HepG2 (cell line): ENCODE measurements around the gene MYO10. TPM values are rescaled to one million over a fixed set of nuclear protein-coding genes. Genes with fewer than 3 reads are reported as not detected.

ENCODE experiments used
- ATAC-seq: fragments of 200-7000 bp; cut with Tn5 transposase; 3 replicates; pipeline ENCODE4 v1.9.1; 2020; ENCODE audit warnings: mild to moderate bottlenecking, moderate library complexity
- Bru-seq: library from RNA; stranded (reverse); fragments of 400-500 nt; gene quantifications from one replicate; lab custom pipeline; 2021; lab: Mats Ljungman, UMichigan
- BruChase-seq, 2 experiments: library from RNA; stranded (reverse); fragments of 400-500 nt; gene quantifications; one replicate each; lab custom pipeline; 2021; lab: Mats Ljungman, UMichigan
- BruUV-seq: library from RNA; stranded (reverse); fragments of 400-500 nt; replicated peaks from 2 replicates; lab custom pipeline; 2021; lab: Mats Ljungman, UMichigan
- CTCF ChIA-PET: fragments of 300-600 bp; formaldehyde crosslinking; extraction: SDS; loops from one replicate; lab custom pipeline; 2021; ENCODE audit warnings: low total read pairs, inconsistent platforms, low intra/inter-chr PET ratio; lab: Yijun Ruan, JAX
- POLR2A ChIA-PET: fragments of 350-600 bp; sonication (Branson Sonifier 250); formaldehyde crosslinking; loops from one replicate; lab custom pipeline; 2020; ENCODE audit warnings: antibody characterized with exemption, inconsistent platforms; lab: Yijun Ruan, JAX
- DNase-seq: peaks from one replicate; pipeline ENCODE4 v3.0.0-alpha.2; 2015; ENCODE audit warnings: low spot score
- FAIRE-seq: peaks from 3 replicates; lab custom pipeline; 2011; peaks lifted over from hg19 to GRCh38; lab: Jason Lieb, UNC
- H2AFZ ChIP-seq: one replicate; pipeline ENCODE4 v1.6.1; 2011; ENCODE audit warnings: low read length, inconsistent platforms
- H3K27ac ChIP-seq: fragments of 300-600 bp; 3 replicates; pipeline ENCODE4 v1.8.0; 2011; ENCODE audit warnings: mixed run types, mild to moderate bottlenecking, mixed read lengths, low read length, inconsistent platforms; ENCODE audit not compliant: insufficient read depth; ENCODE audit errors: extremely low read length
- H3K27me3 ChIP-seq, 2 experiments: fragments of 200-600 bp in 1 of 2; 2 replicates in 1 of 2; 3 replicates in 1 of 2; pipeline versions ENCODE4 v1.6.0 to v1.8.0; 2011; ENCODE audit warnings: low read length in 2 of 2, mild to moderate bottlenecking in 2 of 2, moderate library complexity in 2 of 2, inconsistent platforms in 1 of 2; ENCODE audit not compliant: insufficient read depth in 2 of 2, control insufficient read depth in 1 of 2
- H3K36me3 ChIP-seq, 2 experiments: fragments of 200-600 bp in 1 of 2; replicated peaks in 1 of 2; 2 replicates in 1 of 2; 3 replicates in 1 of 2; pipeline versions ENCODE4 v1.5.1 to v1.8.0; 2011; ENCODE audit warnings: low read length in 2 of 2, inconsistent platforms in 1 of 2; ENCODE audit not compliant: insufficient read depth in 2 of 2, control insufficient read depth in 1 of 2
- H3K4me1 ChIP-seq: 2 replicates; pipeline ENCODE4 v1.5.1; 2012; ENCODE audit warnings: low read length, inconsistent platforms; ENCODE audit not compliant: insufficient read depth
- H3K4me2 ChIP-seq: 2 replicates; pipeline ENCODE4 v1.6.0; 2011; ENCODE audit warnings: low read depth, low read length, inconsistent platforms
- H3K4me3 ChIP-seq, 3 experiments: fragments of 200-600 bp in 1 of 3; sonication (generic), shearing (Covaris generic) in 1 of 3; replicated peaks in 1 of 3; 2 replicates each; pipeline ENCODE4 v1.5.1; 2011 to 2016; ENCODE audit warnings: low read length in 3 of 3, inconsistent platforms in 2 of 3, low read depth in 2 of 3, mild to moderate bottlenecking in 2 of 3, control low read depth in 1 of 3, mixed read lengths in 1 of 3; ENCODE audit not compliant: insufficient read depth in 1 of 3
- H3K79me2 ChIP-seq: one replicate; pipeline ENCODE4 v1.6.1; 2011; ENCODE audit warnings: low read length, inconsistent platforms; ENCODE audit not compliant: insufficient read depth
- H3K9ac ChIP-seq: 2 replicates; pipeline ENCODE4 v1.6.0; 2011; ENCODE audit warnings: mild to moderate bottlenecking, low read depth, low read length, inconsistent platforms; ENCODE audit not compliant: insufficient read depth
- H3K9me3 ChIP-seq: 2 replicates; pipeline ENCODE4 v1.5.1; 2012; ENCODE audit warnings: mild to moderate bottlenecking, low read length
- H4K20me1 ChIP-seq: 2 replicates; pipeline ENCODE4 v1.6.0; 2011; ENCODE audit warnings: inconsistent platforms, mild to moderate bottlenecking, low read length, moderate library complexity; ENCODE audit not compliant: insufficient read depth
- DMAP1 ChIP-seq: IDR thresholded peaks from 2 replicates; pipeline ENCODE4 v1.6.1; 2016
- KDM5B ChIP-seq: sonication (generic); formaldehyde crosslinking; IDR thresholded peaks from 2 replicates; pipeline ENCODE4 v1.4.0; 2020; ENCODE audit warnings: missing genetic modification reagents, mild to moderate bottlenecking, borderline replicate concordance
- MAZ ChIP-seq, 2 experiments: sonication (generic) in 1 of 2; formaldehyde crosslinking in 1 of 2; IDR thresholded peaks; 2 replicates each; pipeline versions ENCODE4 v1.5.0 to v1.6.1; 2012 to 2020; ENCODE audit warnings: low read depth in 2 of 2, mild to moderate bottlenecking in 2 of 2, borderline replicate concordance in 1 of 2, improper control_type of control experiment in 1 of 2, low read length in 1 of 2, missing genetic modification reagents in 1 of 2, moderate library complexity in 1 of 2
- NFYB ChIP-seq: sonication (generic); formaldehyde crosslinking; IDR thresholded peaks from 2 replicates; pipeline ENCODE4 v1.4.0; 2020; ENCODE audit warnings: missing genetic modification reagents
- NR2F2 ChIP-seq: IDR thresholded peaks from 2 replicates; pipeline ENCODE4 v1.6.1; 2012; ENCODE audit warnings: low read depth, inconsistent platforms, borderline replicate concordance
- PHF8 ChIP-seq: sonication (generic); formaldehyde crosslinking; IDR thresholded peaks from 2 replicates; pipeline ENCODE4 v1.5.0; 2020; ENCODE audit warnings: missing genetic modification reagents
- ZMYM3 ChIP-seq: sonication (generic); formaldehyde crosslinking; IDR thresholded peaks from 2 replicates; pipeline ENCODE4 v1.5.1; 2020; ENCODE audit warnings: mild to moderate bottlenecking, missing genetic modification reagents
- ZNF136 ChIP-seq: sonication (generic); formaldehyde crosslinking; IDR thresholded peaks from 2 replicates; pipeline ENCODE4 v1.8.1; 2022; ENCODE audit warnings: low read depth, mild to moderate bottlenecking, moderate library complexity, missing genetic modification reagents
- WGBS: methylation state at CpG from one replicate; pipeline ENCODE4 v1.1.6; 2017; ENCODE audit warnings: low lambda C conversion rate; 5-methylcytosine and 5-hydroxymethylcytosine counted together
- in situ Hi-C: cut with HindIII; loops from 2 replicates; pipeline ENCODE4 v1.10.0; 2017; ENCODE audit warnings: low pct_unique_long_range_greater_than_20kb; ENCODE audit not compliant: extremely low pct_ligation_motif_present
- intact Hi-C: fragments of 100-400 bp; cut with micrococcal nuclease; formaldehyde crosslinking; loops from one replicate; pipeline ENCODE4 v1.10.0; 2022; ENCODE audit not compliant: unreplicated experiment
- long read RNA-seq, 2 experiments: library from RNA in 1 of 2; library from polyadenylated mRNA in 1 of 2; stranded (forward) in 1 of 2; unstranded in 1 of 2; transcript quantifications; one replicate each; pipeline ENCODE4 v2.0.0, GENCODE V29; 2019 to 2022
- polyA minus RNA-seq, 3 experiments: library from RNA; depleted of rRNA, polyadenylated mRNA; stranded (reverse); fragments of >200 nt; gene quantifications; 2 replicates each; pipeline ENCODE4 v1.2.3, GENCODE V29; 2011; ENCODE audit warnings: low replicate concordance in 1 of 3
- polyA plus RNA-seq, 8 experiments: library from polyadenylated mRNA; depleted of rRNA in 3 of 8; stranded (reverse) in 7 of 8; unstranded in 1 of 8; fragments of >200 nt; fragmentation: Illumina TruSeq in 4 of 8; extraction: Trizol in 4 of 8; gene quantifications; 2 replicates each; pipeline versions ENCODE4 v1.2.1 to v1.2.3, GENCODE V29; 2011 to 2016; ENCODE audit warnings: low read depth in 4 of 8, missing spikeins in 1 of 8, mixed read lengths in 1 of 8; ENCODE audit not compliant: insufficient read depth in 1 of 8
- total RNA-seq, 5 experiments: library from RNA; depleted of rRNA; stranded (reverse); fragments of >200 nt; fragmentation: Illumina TruSeq; extraction: Trizol; gene quantifications; 2 replicates each; pipeline ENCODE4 v1.2.3, GENCODE V29; 2016; ENCODE audit warnings: low read depth in 1 of 5
- TF ChIP-seq, protein P1 (sequence below): sonication (generic); formaldehyde crosslinking; IDR thresholded peaks from 2 replicates; pipeline ENCODE4 v1.4.0; 2020; ENCODE audit warnings: missing genetic modification reagents
- TF ChIP-seq, protein P2 (sequence below): IDR thresholded peaks from 2 replicates; pipeline ENCODE4 v1.4.0; 2020; ENCODE audit warnings: mild to moderate bottlenecking, missing genetic modification reagents

The MYO10 gene
- total RNA-seq (2016; rRNA removed; fragmentation: Illumina TruSeq; extraction: Trizol): 14.0 and 14.8 TPM in 2 replicates
- 0.71 and 1.1 TPM in 2 replicates for total RNA-seq (2016; cell fraction: cytosol; rRNA removed; fragmentation: Illumina TruSeq; extraction: Trizol; ENCODE audit: low read depth)
- 12.7 and 14.5 TPM in 2 replicates for total RNA-seq (2016; cell fraction: insoluble cytoplasmic fraction; rRNA removed; fragmentation: Illumina TruSeq; extraction: Trizol)
- total RNA-seq (2016; cell fraction: membrane; rRNA removed; fragmentation: Illumina TruSeq; extraction: Trizol): 2.1 and 2.5 TPM in 2 replicates
- total RNA-seq (2016; cell fraction: nucleus; rRNA removed; fragmentation: Illumina TruSeq; extraction: Trizol): 13.7 and 14.0 TPM in 2 replicates
- 4.5 and 6.2 TPM in 2 replicates for polyA plus RNA-seq (2011; rRNA removed)
- 4.8 and 5.4 TPM in 2 replicates for polyA plus RNA-seq (2011; cell fraction: cytosol; rRNA removed)
- 9.9 and 11.4 TPM in 2 replicates for polyA plus RNA-seq (2011; cell fraction: nucleus; rRNA removed)
- polyA plus RNA-seq (2012): 16.8 and 17.6 TPM in 2 replicates
- 0.22 and 0.27 TPM in 2 replicates for polyA plus RNA-seq (2016; cell fraction: cytosol; fragmentation: Illumina TruSeq; extraction: Trizol; ENCODE audit: low read depth)
- 8.5 and 10.2 TPM in 2 replicates for polyA plus RNA-seq (2016; cell fraction: insoluble cytoplasmic fraction; fragmentation: Illumina TruSeq; extraction: Trizol; ENCODE audit: low read depth)
- 0.73 and 0.76 TPM in 2 replicates for polyA plus RNA-seq (2016; cell fraction: membrane; fragmentation: Illumina TruSeq; extraction: Trizol; ENCODE audit: low read depth)
- 10.0 and 10.4 TPM in 2 replicates for polyA plus RNA-seq (2016; cell fraction: nucleus; fragmentation: Illumina TruSeq; extraction: Trizol; ENCODE audit: insufficient read depth, low read depth)
- polyA minus RNA-seq (2011; rRNA and poly(A)+ RNA removed; ENCODE audit: low replicate concordance): 16.0 and 20.3 TPM in 2 replicates
- polyA minus RNA-seq (2011; cell fraction: cytosol; rRNA and poly(A)+ RNA removed): 9.8 and 12.3 TPM in 2 replicates
- 23.9 and 27.7 TPM in 2 replicates for polyA minus RNA-seq (2011; cell fraction: nucleus; rRNA and poly(A)+ RNA removed)
- percentile 61 among the genes with signal in this experiment for Bru-seq, nascent RNA
- percentile 62 among the genes with signal in this experiment for BruChase-seq, experiment 1, labeled RNA remaining after a 6-hour chase
- percentile 54 among the genes with signal in this experiment for BruChase-seq, experiment 2, labeled RNA remaining after a 2-hour chase
- long read RNA-seq, experiment 1, partial matches to known transcripts: 23 of 27 reads
- long read RNA-seq, experiment 1, other reads (novel, unspliced or antisense): 4 of 27 reads
- long read RNA-seq, experiment 2, full-length matches to known transcripts: 4 of 96 reads
- long read RNA-seq, experiment 2, partial matches to known transcripts: 60 of 96 reads
- long read RNA-seq, experiment 2, other reads (novel, unspliced or antisense): 32 of 96 reads

DNA sequence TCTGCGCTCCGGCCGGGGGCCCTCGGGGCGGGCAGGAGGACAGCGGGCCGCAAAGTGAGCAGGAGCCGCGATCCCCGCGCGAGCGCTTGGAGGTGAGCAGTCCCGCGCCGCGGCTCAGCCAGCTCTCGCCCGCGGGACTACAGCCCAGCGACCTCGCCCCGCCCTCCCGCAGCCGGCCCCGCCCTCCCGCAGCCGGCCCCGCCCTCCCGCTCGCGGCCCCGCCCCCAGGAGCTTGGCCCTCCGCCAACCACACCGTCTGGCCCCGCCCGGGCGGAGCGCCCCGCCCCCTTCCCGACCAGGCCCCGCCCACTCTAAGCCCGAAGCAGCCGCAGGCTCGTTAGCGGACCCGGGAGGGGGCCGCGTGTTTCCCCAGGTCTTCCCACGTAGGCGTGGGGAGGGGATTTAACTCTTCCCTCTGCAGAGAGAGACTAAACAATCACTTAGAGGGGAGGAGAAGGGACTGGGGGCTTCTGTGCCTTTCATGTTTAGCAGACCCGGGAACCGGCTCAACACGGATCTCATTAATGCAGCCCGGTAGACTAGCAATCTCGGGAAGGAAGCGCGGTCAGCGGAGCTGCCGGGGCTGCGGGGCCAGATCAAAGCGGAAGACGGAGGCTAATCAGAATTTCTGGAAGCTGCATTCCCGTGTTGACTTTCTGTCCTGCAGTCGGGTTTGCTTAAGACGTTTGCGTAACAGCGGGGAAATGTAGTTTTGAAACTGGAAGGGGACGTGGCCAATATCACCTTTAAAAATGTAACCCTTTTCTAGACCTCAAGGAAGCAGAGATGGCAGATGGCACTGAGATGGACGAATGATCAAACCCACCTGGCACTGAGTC lies at the start of gene MYO10:
MYO10 (minus strand) TSS at position 139 of the 839 bp plus-strand sequence. CDS start 480 bp downstream, outside the sequence.
- no TSS peak for BruUV-seq
- POLR2A ChIA-PET: no interaction called here
- 3% methylated on average over 27 of the region's 70 CpGs for WGBS
- peak within 1 kb of the TSS; percentile 82 for H3K4me2 ChIP-seq
- in situ Hi-C loops: loop anchor here (10.0 kb wide), 1 partner anchor 248 kb away; no protein-coding TSS in a partner anchor
- no peak for DNase-seq
- H3K9me3 ChIP-seq: no peaks in the 10 kb centered on the region
- H3K27me3 ChIP-seq: peaks cover 5 to 37% of the 10 kb centered on the region in 2 experiments; a peak in 3 of 5 replicates
- intact Hi-C loops: no loop called here
- peak; percentile 89 for ATAC-seq
- H4K20me1 ChIP-seq: no peaks in the 10 kb centered on the region; the same call in 1 of the 2 replicates
- CTCF ChIA-PET: no interaction called here
- H3K27ac ChIP-seq: no peak within 1 kb of the TSS
- no peak for FAIRE-seq
- no peak within 1 kb of the TSS for H3K9ac ChIP-seq
- H3K4me1 ChIP-seq: peaks cover 18% of the 10 kb centered on the region
- H2AFZ ChIP-seq: no peak within 1 kb of the TSS
- H3K79me2 ChIP-seq: no peaks in the 10 kb centered on the region
- peak within 1 kb of the TSS; percentile 41 to 68 (median 56) for H3K4me3 ChIP-seq
- H3K36me3 ChIP-seq: no peaks in the 10 kb centered on the region
- TF ChIP-seq DMAP1 (CRISPR knock-in tag) (no peak), NFYB (no peak), ZNF136 (CRISPR knock-in tag) (no peak), KDM5B (CRISPR knock-in tag) (no peak), MAZ (IDR thresholded peaks at IDR 0.05; ENCODE audit: borderline replicate concordance, low read depth, low read length) (0 out of 2 replicates have a peak, but pooled peaks have one; percentile 21), MAZ (CRISPR knock-in tag; IDR thresholded peaks at IDR 0.05; ENCODE audit: low read depth) (no peak), PHF8 (CRISPR knock-in tag) (0 out of 2 replicates have a peak, but pooled peaks have one; percentile 17), NR2F2 (no peak), ZMYM3 (CRISPR knock-in tag) (no peak)
- TF ChIP-seq, protein P1, sequence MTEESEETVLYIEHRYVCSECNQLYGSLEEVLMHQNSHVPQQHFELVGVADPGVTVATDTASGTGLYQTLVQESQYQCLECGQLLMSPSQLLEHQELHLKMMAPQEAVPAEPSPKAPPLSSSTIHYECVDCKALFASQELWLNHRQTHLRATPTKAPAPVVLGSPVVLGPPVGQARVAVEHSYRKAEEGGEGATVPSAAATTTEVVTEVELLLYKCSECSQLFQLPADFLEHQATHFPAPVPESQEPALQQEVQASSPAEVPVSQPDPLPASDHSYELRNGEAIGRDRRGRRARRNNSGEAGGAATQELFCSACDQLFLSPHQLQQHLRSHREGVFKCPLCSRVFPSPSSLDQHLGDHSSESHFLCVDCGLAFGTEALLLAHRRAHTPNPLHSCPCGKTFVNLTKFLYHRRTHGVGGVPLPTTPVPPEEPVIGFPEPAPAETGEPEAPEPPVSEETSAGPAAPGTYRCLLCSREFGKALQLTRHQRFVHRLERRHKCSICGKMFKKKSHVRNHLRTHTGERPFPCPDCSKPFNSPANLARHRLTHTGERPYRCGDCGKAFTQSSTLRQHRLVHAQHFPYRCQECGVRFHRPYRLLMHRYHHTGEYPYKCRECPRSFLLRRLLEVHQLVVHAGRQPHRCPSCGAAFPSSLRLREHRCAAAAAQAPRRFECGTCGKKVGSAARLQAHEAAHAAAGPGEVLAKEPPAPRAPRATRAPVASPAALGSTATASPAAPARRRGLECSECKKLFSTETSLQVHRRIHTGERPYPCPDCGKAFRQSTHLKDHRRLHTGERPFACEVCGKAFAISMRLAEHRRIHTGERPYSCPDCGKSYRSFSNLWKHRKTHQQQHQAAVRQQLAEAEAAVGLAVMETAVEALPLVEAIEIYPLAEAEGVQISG (CRISPR knock-in tag): no peak
- TF ChIP-seq, protein P2, sequence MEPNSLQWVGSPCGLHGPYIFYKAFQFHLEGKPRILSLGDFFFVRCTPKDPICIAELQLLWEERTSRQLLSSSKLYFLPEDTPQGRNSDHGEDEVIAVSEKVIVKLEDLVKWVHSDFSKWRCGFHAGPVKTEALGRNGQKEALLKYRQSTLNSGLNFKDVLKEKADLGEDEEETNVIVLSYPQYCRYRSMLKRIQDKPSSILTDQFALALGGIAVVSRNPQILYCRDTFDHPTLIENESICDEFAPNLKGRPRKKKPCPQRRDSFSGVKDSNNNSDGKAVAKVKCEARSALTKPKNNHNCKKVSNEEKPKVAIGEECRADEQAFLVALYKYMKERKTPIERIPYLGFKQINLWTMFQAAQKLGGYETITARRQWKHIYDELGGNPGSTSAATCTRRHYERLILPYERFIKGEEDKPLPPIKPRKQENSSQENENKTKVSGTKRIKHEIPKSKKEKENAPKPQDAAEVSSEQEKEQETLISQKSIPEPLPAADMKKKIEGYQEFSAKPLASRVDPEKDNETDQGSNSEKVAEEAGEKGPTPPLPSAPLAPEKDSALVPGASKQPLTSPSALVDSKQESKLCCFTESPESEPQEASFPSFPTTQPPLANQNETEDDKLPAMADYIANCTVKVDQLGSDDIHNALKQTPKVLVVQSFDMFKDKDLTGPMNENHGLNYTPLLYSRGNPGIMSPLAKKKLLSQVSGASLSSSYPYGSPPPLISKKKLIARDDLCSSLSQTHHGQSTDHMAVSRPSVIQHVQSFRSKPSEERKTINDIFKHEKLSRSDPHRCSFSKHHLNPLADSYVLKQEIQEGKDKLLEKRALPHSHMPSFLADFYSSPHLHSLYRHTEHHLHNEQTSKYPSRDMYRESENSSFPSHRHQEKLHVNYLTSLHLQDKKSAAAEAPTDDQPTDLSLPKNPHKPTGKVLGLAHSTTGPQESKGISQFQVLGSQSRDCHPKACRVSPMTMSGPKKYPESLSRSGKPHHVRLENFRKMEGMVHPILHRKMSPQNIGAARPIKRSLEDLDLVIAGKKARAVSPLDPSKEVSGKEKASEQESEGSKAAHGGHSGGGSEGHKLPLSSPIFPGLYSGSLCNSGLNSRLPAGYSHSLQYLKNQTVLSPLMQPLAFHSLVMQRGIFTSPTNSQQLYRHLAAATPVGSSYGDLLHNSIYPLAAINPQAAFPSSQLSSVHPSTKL (CRISPR knock-in tag): no peak
